Globus pallidus (tissue), 1 donor: ENCODE results near the gene RAD51AP2.

ENCODE experiments used
- DNase-seq: peaks from one replicate; pipeline ENCODE4 v3.0.0-alpha.2; 2015; ENCODE audit warnings: low spot score

Gene RAD51AP2

DNA sequence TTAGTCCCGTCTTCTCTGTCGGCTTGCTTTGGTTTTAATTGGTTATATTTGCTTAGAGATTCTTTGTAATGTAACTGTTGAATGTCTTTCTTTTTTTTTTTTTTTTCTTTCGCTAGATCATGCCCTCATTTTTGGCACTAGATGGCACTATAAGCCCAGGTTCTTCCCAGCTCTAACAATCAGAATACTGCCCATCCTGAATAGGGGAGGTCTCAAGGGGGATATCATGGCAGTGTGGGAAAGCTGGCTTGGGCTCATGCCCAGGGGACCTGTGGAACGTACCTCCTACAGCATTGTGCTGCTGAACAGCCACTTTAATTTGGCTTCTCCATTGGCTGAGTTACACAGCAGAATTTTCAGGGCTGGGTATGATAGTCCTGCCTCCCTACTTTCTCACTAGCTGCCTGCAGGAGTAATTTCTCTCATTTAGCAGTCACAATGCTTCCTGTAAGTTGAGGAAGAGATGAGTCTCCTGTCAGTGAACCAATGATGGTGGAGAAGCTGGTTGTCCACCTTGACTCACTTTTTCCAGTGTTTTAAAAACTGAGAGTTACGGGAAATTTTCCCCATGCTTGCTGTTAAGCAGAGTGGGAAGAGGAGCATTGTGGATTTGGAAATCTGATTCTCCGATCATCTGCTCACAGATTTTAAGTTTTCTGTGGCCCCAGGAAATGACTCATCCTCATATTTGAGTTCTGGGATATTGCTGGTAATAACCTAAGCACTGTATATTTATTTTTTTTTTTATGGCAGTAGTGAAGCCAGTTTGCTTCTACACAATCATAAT is 47.2 kb downstream of the RAD51AP2 start:
- DNase-seq = no peak

DNA sequence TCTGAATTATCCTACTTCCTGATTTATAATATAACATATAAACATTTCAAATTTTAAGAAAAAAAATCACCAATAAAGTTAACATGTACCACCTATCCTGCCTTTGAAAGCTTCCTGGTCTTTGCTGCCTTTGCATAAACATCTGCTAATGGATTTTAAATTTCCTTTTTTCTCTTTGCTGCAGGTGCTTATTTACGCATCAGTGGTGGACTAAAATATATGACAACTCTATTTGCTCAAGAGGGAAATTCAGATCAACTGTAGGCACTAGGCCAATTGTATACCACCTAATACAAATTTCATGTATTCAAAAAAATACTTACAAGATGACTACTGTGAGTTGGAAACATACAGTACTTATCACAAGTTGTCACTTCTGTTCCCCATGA is 57.2 kb downstream of the RAD51AP2 start:
- no peak for DNase-seq
